ENCODE results near the gene FCHO2. TPM values are rescaled to one million over a fixed set of nuclear protein-coding genes. Genes with fewer than 3 reads are reported as not detected.

Gene FCHO2
- total RNA-seq, 2 experiments from 2014 or later: 0.54 to 0.93 TPM

GRCh38 chr5:73045623-73046022 lies 89.8 kb downstream of the FCHO2 start:
- no peak for DNase-seq
- CTCF ChIA-PET: no interaction called here
- H3K27me3 Mint-ChIP-seq (ENCODE audit: low read depth): peaks cover 5% of the 10 kb centered on the region
- no peak overlapping the region for H3K4me3 Mint-ChIP-seq
- H3K9me3 Mint-ChIP-seq: peaks cover 6% of the 10 kb centered on the region
- intact Hi-C loops (cut with micrococcal nuclease): no loop called here
- no peaks in the 10 kb centered on the region for H3K36me3 Mint-ChIP-seq (ENCODE audit: low read depth)
- no peak overlapping the region for H3K27ac Mint-ChIP-seq
- H3K4me1 Mint-ChIP-seq (ENCODE audit: low read depth): no peaks in the 10 kb centered on the region

- no peak for DNase-seq
- no peak overlapping the region for H3K27ac Mint-ChIP-seq
- H3K4me3 Mint-ChIP-seq: no peak overlapping the region
- no peaks in the 10 kb centered on the region for H3K4me1 Mint-ChIP-seq (ENCODE audit: low read depth)
- peaks cover 3% of the 10 kb centered on the region for H3K27me3 Mint-ChIP-seq (ENCODE audit: low read depth)
- CTCF ChIA-PET: no interaction called here
- intact Hi-C loops (cut with micrococcal nuclease): no loop called here
- H3K36me3 Mint-ChIP-seq (ENCODE audit: low read depth): no peaks in the 10 kb centered on the region
- no peaks in the 10 kb centered on the region for H3K9me3 Mint-ChIP-seq
Measured at GRCh38 chr5:73061593-73061992, 105.8 kb downstream of the FCHO2 start.

- Mint-ChIP-seq H3K27me3 (ENCODE audit: low read depth) (peaks cover 4% of the 10 kb centered on the region), H3K27ac (no peak overlapping the region)
- CTCF ChIA-PET: no interaction called here
Measured at GRCh38 chr5:73066466-73066865, 110.6 kb downstream of the FCHO2 start.

GRCh38 chr5:73067213-73067612 lies 111.4 kb downstream of the FCHO2 start:
- no peaks in the 10 kb centered on the region for H3K9me3 Mint-ChIP-seq
- CTCF ChIA-PET: interaction anchor here (0.7 kb wide), 1 partner anchor 42 kb away, joined by 4 read pairs; no protein-coding TSS in a partner anchor
- no peaks in the 10 kb centered on the region for H3K36me3 Mint-ChIP-seq (ENCODE audit: low read depth)
- H3K27me3 Mint-ChIP-seq (ENCODE audit: low read depth): peaks cover 5% of the 10 kb centered on the region
- intact Hi-C loops (cut with micrococcal nuclease): no loop called here
- H3K27ac Mint-ChIP-seq: no peak overlapping the region
- H3K4me3 Mint-ChIP-seq: no peak overlapping the region
- DNase-seq: no peak
- no peaks in the 10 kb centered on the region for H3K4me1 Mint-ChIP-seq (ENCODE audit: low read depth)

More at GRCh38 chr5:73066466-73066865, 110.6 kb downstream of the FCHO2 start:
- DNase-seq: no peak
- intact Hi-C loops (cut with micrococcal nuclease): no loop called here
- Mint-ChIP-seq H3K9me3 (no peaks in the 10 kb centered on the region), H3K36me3 (ENCODE audit: low read depth) (no peaks in the 10 kb centered on the region), H3K4me3 (no peak overlapping the region), H3K4me1 (ENCODE audit: low read depth) (no peaks in the 10 kb centered on the region)

- no peak for DNase-seq
- intact Hi-C loops (cut with micrococcal nuclease): loop anchor here (5.0 kb wide), 2 partner anchors 216 to 711 kb away; no protein-coding TSS in a partner anchor
- Mint-ChIP-seq H3K36me3 (ENCODE audit: low read depth) (no peaks in the 10 kb centered on the region), H3K4me1 (ENCODE audit: low read depth) (no peaks in the 10 kb centered on the region), H3K27me3 (ENCODE audit: low read depth) (peaks cover 11% of the 10 kb centered on the region), H3K4me3 (no peak overlapping the region), H3K9me3 (no peaks in the 10 kb centered on the region), H3K27ac (no peak overlapping the region)
- CTCF ChIA-PET: interaction anchor here (0.9 kb wide), 1 partner anchor 135 kb away, joined by 4 read pairs; no protein-coding TSS in a partner anchor
Measured at GRCh38 chr5:73081093-73081492, 125.3 kb downstream of the FCHO2 start.

GRCh38 chr5:73088026-73088425 lies 132.2 kb downstream of the FCHO2 start:
- Mint-ChIP-seq H3K36me3 (ENCODE audit: low read depth) (no peaks in the 10 kb centered on the region), H3K4me3 (no peak overlapping the region), H3K4me1 (ENCODE audit: low read depth) (no peaks in the 10 kb centered on the region), H3K9me3 (no peaks in the 10 kb centered on the region), H3K27ac (no peak overlapping the region), H3K27me3 (ENCODE audit: low read depth) (peaks cover 20% of the 10 kb centered on the region)
- CTCF ChIA-PET: interaction anchor here (1.4 kb wide), 1 partner anchor 113 kb away, joined by 3 read pairs; no protein-coding TSS in a partner anchor
- no peak for DNase-seq
- intact Hi-C loops (cut with micrococcal nuclease): no loop called here

- CTCF ChIA-PET: interaction anchor here (0.6 to 0.7 kb wide), 2 partner anchors 333 to 744 kb away, joined by 4 to 7 read pairs; no protein-coding TSS in a partner anchor
- peak; percentile 28 for DNase-seq
- Mint-ChIP-seq H3K36me3 (ENCODE audit: low read depth) (no peaks in the 10 kb centered on the region), H3K27ac (no peak overlapping the region), H3K4me1 (ENCODE audit: low read depth) (peaks cover 9% of the 10 kb centered on the region), H3K4me3 (no peak overlapping the region), H3K27me3 (ENCODE audit: low read depth) (peaks cover 33% of the 10 kb centered on the region), H3K9me3 (peaks cover 4% of the 10 kb centered on the region)
- intact Hi-C loops (cut with micrococcal nuclease): no loop called here
Measured at GRCh38 chr5:73093943-73094342, 138.1 kb downstream of the FCHO2 start.

GRCh38 chr5:73094415-73094814 lies 138.6 kb downstream of the FCHO2 start:
- intact Hi-C loops (cut with micrococcal nuclease): no loop called here
- no peaks in the 10 kb centered on the region for H3K36me3 Mint-ChIP-seq (ENCODE audit: low read depth)
- DNase-seq: no peak
- H3K4me3 Mint-ChIP-seq: no peak overlapping the region
- peaks cover 35% of the 10 kb centered on the region for H3K27me3 Mint-ChIP-seq (ENCODE audit: low read depth)
- CTCF ChIA-PET: interaction anchor here (0.6 to 0.7 kb wide), 2 partner anchors 332 to 745 kb away, joined by 4 to 7 read pairs; no protein-coding TSS in a partner anchor
- H3K4me1 Mint-ChIP-seq (ENCODE audit: low read depth): peaks cover 9% of the 10 kb centered on the region
- H3K9me3 Mint-ChIP-seq: peaks cover 4% of the 10 kb centered on the region
- H3K27ac Mint-ChIP-seq: no peak overlapping the region

GRCh38 chr5:73095564-73096238 lies 139.9 kb downstream of the FCHO2 start:
- Mint-ChIP-seq H3K4me3 (no peak overlapping the region), H3K36me3 (ENCODE audit: low read depth) (no peaks in the 10 kb centered on the region)

GRCh38 chr5:73096239-73096575 lies 140.4 kb downstream of the FCHO2 start:
- Mint-ChIP-seq H3K4me1 (ENCODE audit: low read depth) (peaks cover 9% of the 10 kb centered on the region), H3K27me3 (ENCODE audit: low read depth) (peaks cover 40% of the 10 kb centered on the region), H3K27ac (no peak overlapping the region), H3K4me3 (no peak overlapping the region), H3K9me3 (peaks cover 4% of the 10 kb centered on the region), H3K36me3 (ENCODE audit: low read depth) (no peaks in the 10 kb centered on the region)
- no peak for DNase-seq
- CTCF ChIA-PET: no interaction called here
- intact Hi-C loops (cut with micrococcal nuclease): no loop called here

More at GRCh38 chr5:73095564-73096238, 139.9 kb downstream of the FCHO2 start:
- H3K9me3 Mint-ChIP-seq: peaks cover 4% of the 10 kb centered on the region
- peaks cover 9% of the 10 kb centered on the region for H3K4me1 Mint-ChIP-seq (ENCODE audit: low read depth)
- CTCF ChIA-PET: no interaction called here
- intact Hi-C loops (cut with micrococcal nuclease): no loop called here
- DNase-seq: no peak
- peaks cover 43% of the 10 kb centered on the region for H3K27me3 Mint-ChIP-seq (ENCODE audit: low read depth)
- no peak overlapping the region for H3K27ac Mint-ChIP-seq

GRCh38 chr5:73097740-73098139 lies 141.9 kb downstream of the FCHO2 start:
- DNase-seq: no peak
- peaks cover 9% of the 10 kb centered on the region for H3K4me1 Mint-ChIP-seq (ENCODE audit: low read depth)
- intact Hi-C loops (cut with micrococcal nuclease): no loop called here
- H3K27ac Mint-ChIP-seq: no peak overlapping the region
- peaks cover 38% of the 10 kb centered on the region for H3K27me3 Mint-ChIP-seq (ENCODE audit: low read depth)
- no peak overlapping the region for H3K4me3 Mint-ChIP-seq
- CTCF ChIA-PET: interaction anchor here (0.5 kb wide), 1 partner anchor 365 kb away, joined by 3 read pairs; no protein-coding TSS in a partner anchor
- no peaks in the 10 kb centered on the region for H3K36me3 Mint-ChIP-seq (ENCODE audit: low read depth)
- peaks cover 4% of the 10 kb centered on the region for H3K9me3 Mint-ChIP-seq

- Mint-ChIP-seq H3K4me3 (no peak overlapping the region), H3K9me3 (peaks cover 4% of the 10 kb centered on the region), H3K27ac (no peak overlapping the region), H3K27me3 (ENCODE audit: low read depth) (peaks cover 43% of the 10 kb centered on the region), H3K36me3 (ENCODE audit: low read depth) (no peaks in the 10 kb centered on the region), H3K4me1 (ENCODE audit: low read depth) (no peaks in the 10 kb centered on the region)
- CTCF ChIA-PET: no interaction called here
- intact Hi-C loops (cut with micrococcal nuclease): no loop called here
- DNase-seq: no peak
Measured at GRCh38 chr5:73100109-73100508, 144.3 kb downstream of the FCHO2 start.

- CTCF ChIA-PET: no interaction called here
- H3K4me3 Mint-ChIP-seq: no peak overlapping the region
- no peak overlapping the region for H3K27ac Mint-ChIP-seq
- H3K36me3 Mint-ChIP-seq (ENCODE audit: low read depth): no peaks in the 10 kb centered on the region
- no peaks in the 10 kb centered on the region for H3K4me1 Mint-ChIP-seq (ENCODE audit: low read depth)
- DNase-seq: no peak
- H3K9me3 Mint-ChIP-seq: no peaks in the 10 kb centered on the region
- intact Hi-C loops (cut with micrococcal nuclease): no loop called here
- peaks cover 44% of the 10 kb centered on the region for H3K27me3 Mint-ChIP-seq (ENCODE audit: low read depth)
Measured at GRCh38 chr5:73103870-73104299, 148.0 kb downstream of the FCHO2 start.
